Tibial nerve (tissue), 4 donors: ENCODE measurements around the gene SPR. TPM values are rescaled to one million over a fixed set of nuclear protein-coding genes. Genes with fewer than 3 reads are reported as not detected.

Experiments
- DNase-seq, 2 donors: peaks; one replicate each; pipeline ENCODE4 v3.0.0-alpha.2; 2019; ENCODE audit warnings: low spot score in 2 of 2
- H3K27ac ChIP-seq, 4 donors: fragments of 200-600 bp; sonication (generic) in 3 of 4; one replicate each; pipeline ENCODE4 v1.5.1; 2017 to 2019; ENCODE audit warnings: mild to moderate bottlenecking in 1 of 4
- H3K27me3 ChIP-seq, 2 donors: fragments of 200-600 bp; sonication (generic) in 1 of 2; one replicate each; pipeline versions ENCODE4 v1.5.1 to v1.6.0; 2017 to 2019
- H3K36me3 ChIP-seq, 3 donors: fragments of 200-600 bp; sonication (generic); one replicate each; pipeline ENCODE4 v1.5.1; 2018 to 2019
- H3K4me1 ChIP-seq, 4 donors: fragments of 200-600 bp; sonication (generic) in 3 of 4; one replicate each; pipeline ENCODE4 v1.5.1; 2017 to 2019
- H3K4me3 ChIP-seq, 4 donors: fragments of 200-600 bp; sonication (generic) in 3 of 4; one replicate each; pipeline ENCODE4 v1.5.1; 2017 to 2019; ENCODE audit warnings: mild to moderate bottlenecking in 1 of 4, moderate library complexity in 1 of 4
- H3K9me3 ChIP-seq, 4 donors: fragments of 200-600 bp; sonication (generic) in 3 of 4; one replicate each; pipeline ENCODE4 v1.5.1; 2017 to 2019
- CTCF ChIP-seq, 5 experiments: fragments of 200-600 bp in 3 of 5; fragments of 450-650 bp in 2 of 5; sonication (generic) in 3 of 5; IDR thresholded peaks; one replicate each; pipeline ENCODE4 v1.5.1; 2016 to 2019; ENCODE audit warnings: antibody characterized with exemption in 5 of 5, mild to moderate bottlenecking in 3 of 5, moderate library complexity in 2 of 5
- EP300 ChIP-seq, 2 donors: sonication (generic); formaldehyde crosslinking; IDR thresholded peaks; one replicate each; pipeline ENCODE4 v1.6.1; 2017; ENCODE audit warnings: antibody characterized with exemption in 2 of 2, mild to moderate bottlenecking in 1 of 2
- POLR2A ChIP-seq, 2 donors: fragments of 450-650 bp; IDR thresholded peaks; one replicate each; pipeline ENCODE4 v1.6.1; 2017; ENCODE audit warnings: antibody characterized with exemption in 2 of 2, mild to moderate bottlenecking in 2 of 2, moderate library complexity in 2 of 2
- WGBS, 2 donors: methylation state at CpG; one replicate each; pipeline ENCODE4 v1.1.5; 2018; 5-methylcytosine and 5-hydroxymethylcytosine counted together
- total RNA-seq, 4 donors: library from RNA; depleted of rRNA; stranded (reverse); fragments of >200 nt; gene quantifications; one replicate each; pipeline ENCODE4 v1.1.0, GENCODE V29; 2016

The SPR gene
- total RNA-seq = 10 to 100 TPM; 22.0 to 33.3 (median 27.1) TPM

- Histone ChIP-seq H3K27me3 (no peaks in the 10 kb centered on the region), H3K36me3 (peaks cover 0 to 33% (median 0%) of the 10 kb centered on the region in 3 donors), H3K27ac (peak within 1 kb of the TSS; percentile 82 to 91 (median 86)), H3K9me3 (no peaks in the 10 kb centered on the region), H3K4me1 (peaks cover 0 to 27% (median 10%) of the 10 kb centered on the region in 4 donors), H3K4me3 (peak within 1 kb of the TSS; percentile 50 to 82 (median 63))
- DNase-seq = peak; percentile 55 to 57
- TF ChIP-seq EP300 (IDR thresholded peaks at IDR 0.05) = no peak
- TF ChIP-seq POLR2A (IDR thresholded peaks at IDR 0.05) = peak in 1 of 2 donors; percentile 26
- peak in 1 of 5 experiments; percentile 8 for TF ChIP-seq CTCF (IDR thresholded peaks at IDR 0.05)
- WGBS, 2 donors = 0 to 3% methylated on average over 13 to 24 of the region's 76 CpGs
Observed at GRCh38 chr2:72887032-72887739, at the start of gene SPR. TSS of gene SPR (plus strand) at chr2:72887408. CDS start at chr2:72887433, 25 bp downstream.

GRCh38 chr2:72840066-72840465 is 47.1 kb upstream of the SPR start:
- no peak for DNase-seq
- Histone ChIP-seq H3K36me3 (no peaks in the 10 kb centered on the region), H3K27ac (no peak overlapping the region), H3K4me3 (no peak overlapping the region), H3K9me3 (no peaks in the 10 kb centered on the region), H3K27me3 (peaks cover 0 to 2% of the 10 kb centered on the region in 2 donors), H3K4me1 (no peaks in the 10 kb centered on the region)
- no peak for TF ChIP-seq CTCF (IDR thresholded peaks at IDR 0.05)
- TF ChIP-seq EP300 (IDR thresholded peaks at IDR 0.05) = no peak
- TF ChIP-seq POLR2A (IDR thresholded peaks at IDR 0.05) = no peak
- WGBS, 2 donors = 88 to 89% methylated on average over 2 of the region's 2 CpGs

GRCh38 chr2:72841462-72842125 is 45.6 kb upstream of the SPR start:
- Histone ChIP-seq H3K4me1 (no peaks in the 10 kb centered on the region), H3K27ac (no peak overlapping the region), H3K4me3 (no peak overlapping the region), H3K27me3 (peaks cover 0 to 2% of the 10 kb centered on the region in 2 donors), H3K9me3 (no peaks in the 10 kb centered on the region), H3K36me3 (no peaks in the 10 kb centered on the region)
- TF ChIP-seq POLR2A (IDR thresholded peaks at IDR 0.05) = no peak
- no peak for DNase-seq
- 67 to 68% methylated on average over 3 of the region's 3 CpGs for WGBS, 2 donors

GRCh38 chr2:72843301-72843700 is 43.9 kb upstream of the SPR start:
- no peak for DNase-seq
- H3K9me3 ChIP-seq = no peaks in the 10 kb centered on the region
- no peak overlapping the region for H3K4me3 ChIP-seq
- no peaks in the 10 kb centered on the region for H3K4me1 ChIP-seq
- TF ChIP-seq CTCF (IDR thresholded peaks at IDR 0.05) (no peak), POLR2A (IDR thresholded peaks at IDR 0.05) (no peak), EP300 (IDR thresholded peaks at IDR 0.05) (no peak)
- no peaks in the 10 kb centered on the region for H3K36me3 ChIP-seq
- H3K27ac ChIP-seq = no peak overlapping the region
- 43 to 45% methylated on average over 2 of the region's 2 CpGs for WGBS, 2 donors
- H3K27me3 ChIP-seq = peaks cover 0 to 2% of the 10 kb centered on the region in 2 donors

GRCh38 chr2:72846171-72847095 is 40.8 kb upstream of the SPR start:
- Histone ChIP-seq H3K27me3 (peaks cover 0 to 1% of the 10 kb centered on the region in 2 donors), H3K4me1 (no peaks in the 10 kb centered on the region), H3K36me3 (no peaks in the 10 kb centered on the region), H3K27ac (no peak overlapping the region), H3K9me3 (no peaks in the 10 kb centered on the region), H3K4me3 (no peak overlapping the region)
- no peak for TF ChIP-seq POLR2A (IDR thresholded peaks at IDR 0.05)
- no peak for TF ChIP-seq CTCF (IDR thresholded peaks at IDR 0.05)
- no peak for TF ChIP-seq EP300 (IDR thresholded peaks at IDR 0.05)
- DNase-seq = no peak
- WGBS, 2 donors = 82 to 85% methylated on average over 6 of the region's 6 CpGs
